ENCODE data around the gene PKIB.
"Not testable (repeated sequence)": the region's sequence is repeated elsewhere in the genome, so short reads cannot be mapped to it uniquely, and the experiment has no call there.

The PKIB gene

GRCh38 chr6:122712448-122713137 lies 102.4 kb downstream of the PKIB start:
- DNase-seq (ENCODE audit: low read depth) = peak; percentile 54

GRCh38 chr6:122713138-122713537 lies 102.9 kb downstream of the PKIB start:
- no peak for DNase-seq (ENCODE audit: low read depth)

- DNase-seq (ENCODE audit: low read depth) = no peak
Measured at GRCh38 chr6:122714059-122714458, 103.9 kb downstream of the PKIB start.

GRCh38 chr6:122715725-122716124 lies 105.5 kb downstream of the PKIB start:
- DNase-seq (ENCODE audit: low read depth) = peak; percentile 65

GRCh38 chr6:122717350-122717749 lies 107.1 kb downstream of the PKIB start:
- peak; percentile 40 for DNase-seq (ENCODE audit: low read depth)

GRCh38 chr6:122718616-122719015 lies 108.4 kb downstream of the PKIB start:
- DNase-seq (ENCODE audit: low read depth) = no peak

- DNase-seq (ENCODE audit: low read depth) = no peak
Measured at GRCh38 chr6:122719176-122719575, 109.0 kb downstream of the PKIB start.

- DNase-seq (ENCODE audit: low read depth) = peak; percentile 34
Measured at GRCh38 chr6:122722746-122723145, 112.5 kb downstream of the PKIB start.

- peak; percentile 28 for DNase-seq (ENCODE audit: low read depth)
Measured at GRCh38 chr6:122726649-122727048, 116.4 kb downstream of the PKIB start.

- DNase-seq (ENCODE audit: low read depth) = no peak
Measured at GRCh38 chr6:122727244-122727643, 117.0 kb downstream of the PKIB start.

- DNase-seq (ENCODE audit: low read depth) = no peak
Measured at GRCh38 chr6:122730334-122730733, 120.1 kb downstream of the PKIB start.

GRCh38 chr6:122730775-122731386 lies 120.7 kb downstream of the PKIB start:
- DNase-seq (ENCODE audit: low read depth) = peak; percentile 40

- DNase-seq (ENCODE audit: low read depth) = no peak
Measured at GRCh38 chr6:122733259-122733658, 123.1 kb downstream of the PKIB start.

- no peak for DNase-seq (ENCODE audit: low read depth)
Measured at GRCh38 chr6:122734529-122735395, 124.6 kb downstream of the PKIB start.

GRCh38 chr6:122735582-122735981 lies 125.4 kb downstream of the PKIB start:
- no peak for DNase-seq (ENCODE audit: low read depth)

- DNase-seq (ENCODE audit: low read depth) = no peak
Measured at GRCh38 chr6:122736163-122736562, 126.0 kb downstream of the PKIB start.

GRCh38 chr6:122736616-122737015 lies 126.4 kb downstream of the PKIB start:
- DNase-seq (ENCODE audit: low read depth) = no peak

- no peak for DNase-seq (ENCODE audit: low read depth)
Measured at GRCh38 chr6:122740091-122740490, 129.9 kb downstream of the PKIB start.

- no peak for DNase-seq (ENCODE audit: low read depth)
Measured at GRCh38 chr6:122740936-122741335, 130.7 kb downstream of the PKIB start.

- DNase-seq (ENCODE audit: low read depth) = peak; percentile 8
Measured at GRCh38 chr6:122744247-122744646, 134.0 kb downstream of the PKIB start.

GRCh38 chr6:122744856-122745255 lies 134.7 kb downstream of the PKIB start:
- DNase-seq (ENCODE audit: low read depth) = not testable (repeated sequence)

GRCh38 chr6:122746688-122747087 lies 136.5 kb downstream of the PKIB start:
- no peak for DNase-seq (ENCODE audit: low read depth)

GRCh38 chr6:122747573-122747972 lies 137.4 kb downstream of the PKIB start:
- no peak for DNase-seq (ENCODE audit: low read depth)
